ENCODE data around the gene DCLK2.

Gene DCLK2

GRCh38 chr4:150280081-150280895 is 202.0 kb downstream of the DCLK2 start:
- Histone ChIP-seq H3K4me2 (ENCODE audit: low read length) (no peak overlapping the region), H3K4me1 (ENCODE audit: insufficient read depth, low read length, severe bottlenecking) (no peaks in the 10 kb centered on the region), H3F3A (ENCODE audit: insufficient read depth, low read length) (no peaks in the 10 kb centered on the region), H2AFZ (ENCODE audit: low read length) (no peak overlapping the region), H4K20me1 (ENCODE audit: insufficient read depth, low read length) (no peaks in the 10 kb centered on the region), H3K27ac (ENCODE audit: low read depth, low read length, poor library complexity, severe bottlenecking) (no peak overlapping the region), H3K79me2 (ENCODE audit: insufficient read depth, low read length) (no peaks in the 10 kb centered on the region), H3K9me2 (ENCODE audit: low read depth, low read length) (no peaks in the 10 kb centered on the region), H3K36me3 (ENCODE audit: insufficient read depth, low read length) (peaks cover 6% of the 10 kb centered on the region), H3K4me3 (ENCODE audit: low read depth, low read length, poor library complexity, severe bottlenecking) (no peak overlapping the region), H3K9ac (ENCODE audit: low read length) (no peak overlapping the region), H3K9me3 (ENCODE audit: low read length) (no peaks in the 10 kb centered on the region), H3K27me3 (ENCODE audit: insufficient read depth, low read length) (no peaks in the 10 kb centered on the region)
- TF ChIP-seq CTCF (IDR thresholded peaks at IDR 0.05; ENCODE audit: low read length) (no peak), EZH2 (IDR thresholded peaks at IDR 0.05; ENCODE audit: borderline replicate concordance, low read length) (no peak)

- Histone ChIP-seq H3K4me1 (ENCODE audit: insufficient read depth, low read length, severe bottlenecking) (no peaks in the 10 kb centered on the region), H4K20me1 (ENCODE audit: insufficient read depth, low read length) (no peaks in the 10 kb centered on the region), H2AFZ (ENCODE audit: low read length) (no peak overlapping the region), H3F3A (ENCODE audit: insufficient read depth, low read length) (no peaks in the 10 kb centered on the region), H3K4me3 (ENCODE audit: low read depth, low read length, poor library complexity, severe bottlenecking) (no peak overlapping the region), H3K79me2 (ENCODE audit: insufficient read depth, low read length) (no peaks in the 10 kb centered on the region), H3K27me3 (ENCODE audit: insufficient read depth, low read length) (no peaks in the 10 kb centered on the region), H3K27ac (ENCODE audit: low read depth, low read length, poor library complexity, severe bottlenecking) (no peak overlapping the region), H3K9ac (ENCODE audit: low read length) (no peak overlapping the region), H3K9me3 (ENCODE audit: low read length) (no peaks in the 10 kb centered on the region), H3K9me2 (ENCODE audit: low read depth, low read length) (no peaks in the 10 kb centered on the region), H3K36me3 (ENCODE audit: insufficient read depth, low read length) (peaks cover 6% of the 10 kb centered on the region), H3K4me2 (ENCODE audit: low read length) (no peak overlapping the region)
- TF ChIP-seq EZH2 (IDR thresholded peaks at IDR 0.05; ENCODE audit: borderline replicate concordance, low read length), result no peak
These were observed 202.7 kb downstream of the DCLK2 start for GRCh38 chr4:150280975-150281374.

GRCh38 chr4:150283689-150284088 is 205.4 kb downstream of the DCLK2 start:
- Histone ChIP-seq H3K9me3 (ENCODE audit: low read length) (no peaks in the 10 kb centered on the region), H4K20me1 (ENCODE audit: insufficient read depth, low read length) (no peaks in the 10 kb centered on the region), H3K4me1 (ENCODE audit: insufficient read depth, low read length, severe bottlenecking) (no peaks in the 10 kb centered on the region), H2AFZ (ENCODE audit: low read length) (no peak overlapping the region), H3K27me3 (ENCODE audit: insufficient read depth, low read length) (no peaks in the 10 kb centered on the region), H3K27ac (ENCODE audit: low read depth, low read length, poor library complexity, severe bottlenecking) (no peak overlapping the region), H3K79me2 (ENCODE audit: insufficient read depth, low read length) (no peaks in the 10 kb centered on the region), H3K36me3 (ENCODE audit: insufficient read depth, low read length) (peaks cover 6% of the 10 kb centered on the region; the same call in 1 of the 2 replicates), H3K9ac (ENCODE audit: low read length) (no peak overlapping the region), H3K4me3 (ENCODE audit: low read depth, low read length, poor library complexity, severe bottlenecking) (no peak overlapping the region), H3F3A (ENCODE audit: insufficient read depth, low read length) (no peaks in the 10 kb centered on the region), H3K9me2 (ENCODE audit: low read depth, low read length) (no peaks in the 10 kb centered on the region), H3K4me2 (ENCODE audit: low read length) (no peak overlapping the region)
- TF ChIP-seq EZH2 (IDR thresholded peaks at IDR 0.05; ENCODE audit: borderline replicate concordance, low read length) (no peak), CTCF (IDR thresholded peaks at IDR 0.05; ENCODE audit: low read length) (no peak)

DNA sequence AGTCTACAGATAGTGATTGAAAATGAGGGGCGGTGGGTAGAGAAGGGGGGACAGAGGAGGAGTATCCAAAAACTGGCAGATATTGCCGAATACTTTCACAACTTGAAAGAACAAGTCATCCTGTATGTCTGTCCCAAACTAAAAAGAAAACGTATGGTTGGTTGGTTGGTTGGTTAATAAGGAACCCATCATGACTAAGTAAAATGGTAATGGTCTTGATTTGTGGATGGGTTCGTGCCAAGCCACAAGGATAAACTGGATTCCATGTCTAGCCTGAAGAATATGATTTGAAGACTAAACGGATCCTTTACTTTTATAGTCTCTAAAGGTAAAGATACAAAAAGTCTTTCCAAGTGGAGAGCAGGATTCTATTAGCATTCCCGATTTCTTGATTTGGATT is 208.4 kb downstream of the DCLK2 start:
- Histone ChIP-seq H3K9me3 (ENCODE audit: low read length) (no peaks in the 10 kb centered on the region), H3K27me3 (ENCODE audit: insufficient read depth, low read length) (no peaks in the 10 kb centered on the region), H3K9me2 (ENCODE audit: low read depth, low read length) (no peaks in the 10 kb centered on the region), H3K79me2 (ENCODE audit: insufficient read depth, low read length) (no peaks in the 10 kb centered on the region), H2AFZ (ENCODE audit: low read length) (no peak overlapping the region), H4K20me1 (ENCODE audit: insufficient read depth, low read length) (no peaks in the 10 kb centered on the region), H3K4me1 (ENCODE audit: insufficient read depth, low read length, severe bottlenecking) (no peaks in the 10 kb centered on the region), H3K9ac (ENCODE audit: low read length) (no peak overlapping the region), H3F3A (ENCODE audit: insufficient read depth, low read length) (no peaks in the 10 kb centered on the region), H3K27ac (ENCODE audit: low read depth, low read length, poor library complexity, severe bottlenecking) (no peak overlapping the region), H3K4me2 (ENCODE audit: low read length) (no peak overlapping the region), H3K36me3 (ENCODE audit: insufficient read depth, low read length) (0 out of 2 replicates have a peak, but pooled peaks cover 5% of the 10 kb centered on the region), H3K4me3 (ENCODE audit: low read depth, low read length, poor library complexity, severe bottlenecking) (no peak overlapping the region)
- no peak for TF ChIP-seq EZH2 (IDR thresholded peaks at IDR 0.05; ENCODE audit: borderline replicate concordance, low read length)
- no peak for TF ChIP-seq CTCF (IDR thresholded peaks at IDR 0.05; ENCODE audit: low read length)

All from OCI-LY1 (cell line).